GM21723 (cell line): ENCODE measurements around the gene ATP9A.
"Not testable (repeated sequence)": the region's sequence is repeated elsewhere in the genome, so short reads cannot be mapped to it uniquely, and the experiment has no call there.

Experiments used
- ATAC-seq: cut with Tn5 transposase; IDR thresholded peaks from one replicate; pipeline ENCODE4 v1.9.1; 2021; ENCODE audit warnings: mild to moderate bottlenecking, moderate library complexity; ENCODE audit not compliant: unreplicated experiment

Gene ATP9A

GRCh38 chr20:51728737-51729136 is 39.5 kb downstream of the ATP9A start:
- ATAC-seq: no peak

- ATAC-seq: no peak
Observed at GRCh38 chr20:51727872-51728271, 40.3 kb downstream of the ATP9A start.

- ATAC-seq: no peak
Observed at GRCh38 chr20:51725584-51726176, 42.5 kb downstream of the ATP9A start.

- ATAC-seq: not testable (repeated sequence)
Observed at GRCh38 chr20:51723026-51723425, 45.2 kb downstream of the ATP9A start.

GRCh38 chr20:51722246-51722645 is 45.9 kb downstream of the ATP9A start:
- ATAC-seq: not testable (repeated sequence)

DNA sequence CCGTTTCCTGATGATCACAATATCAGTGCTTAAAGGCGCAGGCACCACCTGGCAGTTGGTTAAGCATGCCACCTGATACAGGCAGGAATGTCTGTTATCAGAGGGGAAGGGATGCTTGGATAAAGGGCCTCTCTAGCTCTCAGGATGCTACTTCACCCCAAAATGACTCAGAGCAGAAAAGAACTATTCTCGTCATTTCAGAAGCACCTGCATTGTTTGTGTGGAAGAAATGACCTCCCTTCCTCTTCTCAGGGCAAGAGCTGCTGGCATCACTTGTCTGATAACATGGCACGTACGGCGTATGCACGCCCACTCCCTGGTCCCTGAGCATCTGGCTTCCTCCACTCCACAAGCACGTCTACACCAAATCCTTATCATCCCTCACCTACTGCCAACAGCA is 47.3 kb downstream of the ATP9A start:
- ATAC-seq: no peak

DNA sequence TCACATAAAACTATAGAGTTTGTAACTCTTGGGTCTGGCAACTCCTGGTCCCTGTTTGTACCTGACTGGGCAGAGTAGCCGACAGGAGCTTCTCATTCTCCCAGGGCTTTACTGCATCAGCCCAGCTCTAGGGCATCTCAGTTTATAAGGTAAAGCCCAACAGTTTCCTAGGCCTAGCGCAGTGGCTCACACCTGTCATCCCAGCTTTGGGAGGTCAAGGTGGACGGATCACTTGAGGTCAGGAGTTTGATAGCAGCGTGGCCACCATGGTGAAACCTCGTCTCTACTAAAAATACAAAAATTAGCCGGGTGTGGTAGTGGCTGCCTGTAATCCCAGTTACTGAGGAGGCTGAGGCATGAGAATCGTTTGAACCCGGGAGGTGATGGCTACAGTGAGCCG is 47.8 kb downstream of the ATP9A start:
- no peak for ATAC-seq

GRCh38 chr20:51715856-51716185 is 52.4 kb downstream of the ATP9A start:
- ATAC-seq: no peak

- no peak for ATAC-seq
Observed at GRCh38 chr20:51715163-51715855, 52.9 kb downstream of the ATP9A start.

- ATAC-seq: no peak
Observed at GRCh38 chr20:51713213-51713598, 55.0 kb downstream of the ATP9A start.

DNA sequence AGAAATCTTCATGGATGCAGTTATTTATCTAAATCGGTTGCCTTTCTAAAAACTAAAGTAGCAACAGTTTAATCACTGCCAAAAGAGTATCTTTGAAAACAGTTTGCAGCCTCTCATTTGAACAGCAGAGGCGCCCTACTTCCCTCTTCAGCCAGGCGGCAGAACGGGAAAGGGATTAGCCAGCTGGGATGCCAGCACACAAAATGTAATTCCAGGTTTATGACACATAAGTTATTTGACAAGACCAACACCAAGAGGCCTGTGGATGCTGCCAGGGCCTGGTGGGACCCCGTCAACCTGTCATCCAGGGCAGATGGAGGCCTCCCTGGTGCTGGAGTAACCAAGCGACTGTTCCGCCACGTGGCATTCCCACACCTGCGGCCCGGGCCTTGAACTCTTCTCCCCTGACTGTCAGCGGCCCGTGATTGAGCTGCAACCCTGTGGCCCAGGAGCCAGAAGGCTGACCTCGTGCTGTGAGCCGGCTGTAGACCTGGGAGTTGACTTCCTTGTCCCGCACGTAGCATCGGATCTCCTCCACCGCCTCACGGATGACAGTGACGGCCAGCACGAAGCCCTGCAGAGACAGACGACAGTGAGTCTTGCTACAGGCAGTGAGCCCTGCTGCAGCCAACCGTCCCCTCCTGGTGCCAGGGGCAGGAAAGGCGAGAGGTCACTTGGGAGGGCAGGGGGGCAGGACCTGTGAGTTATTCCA is 55.5 kb downstream of the ATP9A start:
- no peak for ATAC-seq

GRCh38 chr20:51711426-51711825 is 56.8 kb downstream of the ATP9A start:
- no peak for ATAC-seq

DNA sequence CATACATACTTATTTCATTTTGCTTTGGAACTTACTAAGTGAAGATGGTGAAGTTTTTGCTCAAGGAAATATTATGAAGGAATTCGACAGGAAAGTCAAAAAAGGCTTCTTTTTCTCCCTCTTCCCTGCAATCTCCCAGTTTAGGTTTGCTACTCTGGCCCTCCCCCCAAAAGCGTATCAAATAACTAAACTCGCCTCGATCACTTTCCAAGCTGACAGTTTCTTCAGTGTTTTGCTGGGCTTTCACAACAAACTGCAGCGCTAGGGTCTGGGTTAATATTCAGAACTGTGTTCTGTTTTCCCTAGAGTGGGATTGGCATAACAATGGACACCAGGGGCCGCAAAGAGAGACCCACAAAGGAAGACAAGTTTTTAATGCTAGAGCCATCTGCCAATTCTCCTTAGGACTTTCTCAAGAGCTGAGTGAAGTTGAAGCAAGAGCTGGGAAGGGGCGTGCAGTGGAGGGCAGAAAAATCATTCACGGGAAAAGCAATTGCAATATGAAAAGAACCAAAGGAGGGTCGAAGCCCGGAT is 57.8 kb downstream of the ATP9A start:
- ATAC-seq: no peak

DNA sequence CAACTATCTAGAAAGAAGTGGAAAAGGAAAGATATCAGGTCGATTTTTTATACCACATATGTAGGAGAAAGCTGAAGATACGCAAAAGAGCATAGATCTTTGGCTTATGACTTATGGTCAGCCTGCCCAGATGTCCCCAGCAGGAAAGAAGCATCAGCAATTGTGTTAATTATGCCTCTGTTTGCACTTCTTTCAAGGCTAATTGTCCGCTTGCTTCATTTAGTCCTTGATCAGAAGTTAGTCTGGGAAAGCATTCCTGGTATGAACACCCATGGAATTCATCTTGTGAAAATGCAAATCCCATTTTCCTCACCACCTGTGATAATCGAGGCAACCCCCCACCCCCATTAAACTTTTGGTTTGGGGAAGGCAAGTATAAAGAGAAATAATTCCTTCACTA is 62.8 kb downstream of the ATP9A start:
- no peak for ATAC-seq

- ATAC-seq: no peak
Observed at GRCh38 chr20:51703400-51704287, 64.5 kb downstream of the ATP9A start.

DNA sequence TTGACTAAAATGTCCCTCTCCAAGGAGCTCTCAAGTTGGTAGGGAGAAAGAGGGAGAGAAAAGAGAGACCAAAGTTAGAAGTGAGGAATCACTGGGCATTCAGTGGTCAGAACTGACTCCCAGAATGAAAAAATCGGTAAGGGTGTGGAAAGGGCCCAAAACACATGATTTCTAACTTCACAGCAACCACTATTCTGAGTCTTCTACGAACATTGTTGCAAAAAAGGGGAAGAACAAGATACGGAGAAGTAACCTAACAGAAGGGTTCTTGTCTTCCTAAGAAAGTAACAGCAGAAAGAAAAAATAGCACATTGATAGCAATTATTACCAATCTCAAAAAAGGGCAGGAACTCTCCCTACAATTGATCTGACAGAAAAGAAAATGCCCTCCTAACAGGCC is 65.6 kb downstream of the ATP9A start:
- no peak for ATAC-seq

GRCh38 chr20:51700809-51701285 is 67.3 kb downstream of the ATP9A start:
- ATAC-seq: no peak

- no peak for ATAC-seq
Observed at GRCh38 chr20:51698252-51698651, 69.9 kb downstream of the ATP9A start.

DNA sequence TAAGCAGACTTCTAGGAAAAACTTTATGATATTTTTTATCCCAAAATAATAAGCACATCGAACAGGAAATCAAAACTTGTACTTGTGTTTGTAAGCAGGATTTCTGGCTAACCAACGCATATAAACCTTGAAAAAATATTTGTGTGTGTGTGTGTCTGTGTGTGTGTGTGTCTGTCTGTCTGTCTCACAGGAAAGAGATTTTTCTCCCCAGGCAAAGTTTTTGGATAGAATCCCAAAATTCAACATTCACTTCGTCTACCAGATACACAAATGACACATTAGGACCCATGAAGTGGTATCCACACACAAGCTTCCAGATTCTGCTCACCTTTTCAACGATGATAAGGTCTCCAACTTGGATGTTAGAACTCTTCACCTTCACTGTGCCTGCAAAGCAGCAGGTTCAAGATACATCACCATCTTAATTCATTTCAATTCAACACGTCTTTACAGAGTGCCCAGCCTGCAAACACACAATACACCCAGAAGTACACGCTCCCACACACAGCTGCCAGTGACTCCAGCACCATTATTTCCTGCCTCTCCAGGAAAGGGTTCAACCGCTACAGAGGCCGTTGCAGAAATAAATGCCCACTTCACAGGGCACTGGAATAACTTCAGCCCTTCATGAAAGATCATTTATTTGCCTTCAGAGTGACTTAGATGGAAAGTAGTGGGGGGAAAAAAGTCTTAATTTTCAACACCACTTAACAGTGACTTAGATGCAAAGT is 70.9 kb downstream of the ATP9A start:
- no peak for ATAC-seq

DNA sequence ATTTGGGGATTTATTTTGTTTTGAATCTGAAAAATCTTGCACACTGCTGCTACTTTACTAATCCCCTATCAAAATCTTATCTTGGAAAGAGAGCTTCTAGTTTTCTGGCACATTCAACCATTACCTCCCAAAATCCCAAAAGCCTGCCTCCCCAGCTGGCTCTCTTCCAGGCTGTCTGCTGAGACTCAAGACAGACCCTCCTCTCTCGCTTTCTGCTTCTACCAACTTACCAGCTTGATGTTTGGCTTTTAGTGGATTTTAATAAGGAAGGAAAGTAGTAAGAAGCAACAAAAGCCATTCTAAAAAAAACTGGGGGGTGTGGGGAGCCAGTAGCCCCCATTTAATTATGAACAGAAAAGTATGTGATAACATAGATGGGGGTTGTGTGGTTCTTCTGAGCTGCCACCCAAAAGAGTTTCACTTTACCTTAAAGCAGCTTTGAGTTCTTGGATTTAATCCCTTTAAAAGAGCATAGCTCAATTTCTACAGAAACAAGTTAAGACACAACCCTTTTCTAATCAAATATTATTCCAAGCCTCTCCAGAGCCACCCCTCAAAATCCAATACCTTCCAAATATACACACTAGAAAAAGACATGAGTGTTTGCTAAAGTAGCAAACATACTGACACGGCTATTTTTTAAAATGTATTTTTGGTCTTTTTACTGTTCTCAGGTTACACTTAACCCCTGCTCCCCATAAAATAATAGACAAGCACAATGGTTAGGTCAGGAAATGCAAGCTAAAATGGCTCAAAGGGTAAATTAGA is 71.7 kb downstream of the ATP9A start:
- ATAC-seq: no peak
